HCT116 (cell line): ENCODE results near the gene EDN1. TPM values are rescaled to one million over a fixed set of nuclear protein-coding genes. Genes with fewer than 3 reads are reported as not detected.

ENCODE experiments used
- ATAC-seq: fragments of 200-7000 bp; cut with Tn5 transposase; 2 replicates; pipeline ENCODE4 v1.9.1; 2020; ENCODE audit warnings: mild to moderate bottlenecking, moderate library complexity
- BruUV-seq: library from RNA; stranded (reverse); fragments of 400-500 nt; replicated peaks from 2 replicates; lab custom pipeline; 2021; lab: Mats Ljungman, UMichigan
- CTCF ChIA-PET: fragments of 300-600 bp; sonication (Branson Sonifier 250); formaldehyde crosslinking; loops from one replicate; lab custom pipeline; 2021; ENCODE audit warnings: antibody characterized with exemption; lab: Charles Lee
- POLR2A ChIA-PET: fragments of 300-600, 350-600 bp; sonication (Branson Sonifier 250); formaldehyde crosslinking; loops from one replicate; lab custom pipeline; 2021; ENCODE audit warnings: antibody characterized with exemption; lab: Charles Lee
- RAD21 ChIA-PET, 2 experiments: fragments of 300-600 bp; sonication (Branson Sonifier 250); formaldehyde crosslinking; loops; one replicate each; lab custom pipeline; 2023; ENCODE audit warnings: low total read pairs in 2 of 2; ENCODE audit not compliant: uncharacterized antibody in 2 of 2, unreplicated experiment in 2 of 2, low non-redundant PET in 1 of 2; lab: Charles Lee
- DNase-seq: peaks from one replicate; pipeline ENCODE4 v3.0.0-alpha.2; 2010; ENCODE audit warnings: low read depth, low spot score
- H2AFZ ChIP-seq: fragments of 200-600 bp; shearing (Covaris generic), sonication (generic); 2 replicates; pipeline ENCODE4 v1.6.1; 2017; ENCODE audit warnings: low read depth, mixed run types, mixed read lengths, antibody characterized with exemption, low read length; ENCODE audit not compliant: poor library complexity, severe bottlenecking
- H3K27ac ChIP-seq: 2 replicates; pipeline ENCODE4 v1.5.1; 2012; ENCODE audit warnings: low read depth, low read length
- H3K27me3 ChIP-seq: fragments of 200-600 bp; sonication (generic); 2 replicates; pipeline ENCODE4 v1.6.1; 2016; ENCODE audit warnings: mixed run types, low read length, mixed read lengths; ENCODE audit not compliant: insufficient read depth
- H3K36me3 ChIP-seq, 2 experiments: fragments of 200-500 bp in 1 of 2; fragments of 200-600 bp in 1 of 2; sonication (Bioruptor generic) in 1 of 2; sonication (generic) in 1 of 2; 2 replicates each; pipeline versions ENCODE4 v1.5.1 to v1.6.1; 2014 to 2016; ENCODE audit warnings: low read length in 2 of 2, inconsistent platforms in 1 of 2, mixed read lengths in 1 of 2, mixed run types in 1 of 2; ENCODE audit not compliant: insufficient read depth in 2 of 2, control insufficient read depth in 1 of 2
- H3K4me1 ChIP-seq, 2 experiments: fragments of 200-600 bp in 1 of 2; sonication (generic) in 1 of 2; 2 replicates each; pipeline versions ENCODE4 v1.5.1 to v1.6.1; 2012 to 2017; ENCODE audit warnings: low read length in 2 of 2, inconsistent platforms in 1 of 2, mild to moderate bottlenecking in 1 of 2, mixed read lengths in 1 of 2, mixed run types in 1 of 2, moderate library complexity in 1 of 2; ENCODE audit not compliant: insufficient read depth in 2 of 2, control insufficient read depth in 1 of 2
- H3K4me2 ChIP-seq: fragments of 200-600 bp; sonication (generic); 2 replicates; pipeline ENCODE4 v1.6.1; 2017; ENCODE audit warnings: mixed run types, low read length, mixed read lengths
- H3K4me3 ChIP-seq, 2 experiments: fragments of 200-600 bp in 1 of 2; sonication (generic) in 1 of 2; replicated peaks in 1 of 2; 2 replicates each; pipeline ENCODE4 v1.5.1; 2011 to 2016; ENCODE audit warnings: low read length in 2 of 2, control low read depth in 1 of 2, low read depth in 1 of 2, mild to moderate bottlenecking in 1 of 2, mixed read lengths in 1 of 2, mixed run types in 1 of 2
- H3K79me2 ChIP-seq: fragments of 200-600 bp; sonication (generic); 2 replicates; pipeline ENCODE4 v1.6.1; 2017; ENCODE audit warnings: mild to moderate bottlenecking, mixed run types, low read length, moderate library complexity, mixed read lengths; ENCODE audit not compliant: insufficient read depth
- H3K9ac ChIP-seq: fragments of 200-600 bp; sonication (generic); 2 replicates; pipeline ENCODE4 v1.6.1; 2016; ENCODE audit warnings: low read length, mixed read lengths
- H3K9me2 ChIP-seq: fragments of 200-600 bp; sonication (generic), shearing (Covaris generic); 2 replicates; pipeline ENCODE4 v1.6.1; 2017; ENCODE audit warnings: mixed run types, mild to moderate bottlenecking, moderate library complexity; ENCODE audit not compliant: insufficient read depth
- H3K9me3 ChIP-seq, 2 experiments: fragments of 200-500 bp in 1 of 2; fragments of 200-600 bp in 1 of 2; sonication (Bioruptor generic) in 1 of 2; sonication (generic) in 1 of 2; 2 replicates each; pipeline ENCODE4 v1.6.1; 2014 to 2017; ENCODE audit warnings: low read length in 2 of 2, mixed read lengths in 2 of 2, inconsistent platforms in 1 of 2, low read depth in 1 of 2, mild to moderate bottlenecking in 1 of 2, mixed run types in 1 of 2, moderate library complexity in 1 of 2; ENCODE audit not compliant: control insufficient read depth in 1 of 2, insufficient read depth in 1 of 2
- H4K20me1 ChIP-seq: fragments of 200-600 bp; sonication (generic), shearing (Covaris generic); 2 replicates; pipeline ENCODE4 v1.6.1; 2017; ENCODE audit warnings: mixed run types, mild to moderate bottlenecking, moderate library complexity; ENCODE audit not compliant: insufficient read depth
- CBX3 ChIP-seq: IDR thresholded peaks from 2 replicates; pipeline ENCODE4 v1.6.1; 2012; ENCODE audit warnings: low read depth
- CEBPB ChIP-seq: IDR thresholded peaks from 2 replicates; pipeline ENCODE4 v1.6.1; 2012; ENCODE audit warnings: low read depth
- EGR1 ChIP-seq: IDR thresholded peaks from 2 replicates; pipeline ENCODE4 v1.6.1; 2012; ENCODE audit warnings: low read depth
- EZH2 ChIP-seq: fragments of 200-600 bp; sonication (generic); IDR thresholded peaks from 2 replicates; pipeline ENCODE4 v1.6.1; 2017; ENCODE audit warnings: antibody characterized with exemption, mixed run types
- POLR2AphosphoS5 ChIP-seq: IDR thresholded peaks from 2 replicates; pipeline ENCODE4 v1.6.1; 2011; ENCODE audit warnings: mild to moderate bottlenecking, low read depth, low read length, moderate library complexity
- RAD21 ChIP-seq: IDR thresholded peaks from 2 replicates; pipeline ENCODE4 v1.6.1; 2012; ENCODE audit warnings: low read depth, mild to moderate bottlenecking
- SP1 ChIP-seq: IDR thresholded peaks from 2 replicates; pipeline ENCODE4 v1.6.1; 2012; ENCODE audit warnings: low read depth
- SRF ChIP-seq: IDR thresholded peaks from 2 replicates; pipeline ENCODE4 v1.6.1; 2012; ENCODE audit warnings: low read depth
- ZFX ChIP-seq: fragments of 450-650 bp; IDR thresholded peaks from 2 replicates; pipeline ENCODE4 v1.6.1; 2017
- ZNF274 ChIP-seq: fragments of 200-500 bp; sonication (Bioruptor generic); IDR thresholded peaks from 2 replicates; pipeline ENCODE4 v1.6.1; 2014; ENCODE audit warnings: mild to moderate bottlenecking, low read depth, low read length, inconsistent platforms
- intact Hi-C: fragments of 100-400 bp; cut with micrococcal nuclease; formaldehyde crosslinking; loops from 2 replicates; pipeline ENCODE4 v1.10.0; 2022
- total RNA-seq: library from RNA; stranded (reverse); gene quantifications from one replicate; pipeline ENCODE4 v1.2.1, GENCODE V29; 2021; ENCODE audit not compliant: unreplicated experiment
- TF ChIP-seq, protein P1 (sequence below): IDR thresholded peaks from 2 replicates; pipeline ENCODE4 v1.6.1; 2012
- TF ChIP-seq, protein P2 (sequence below): IDR thresholded peaks from 2 replicates; pipeline ENCODE4 v1.6.1; 2012; ENCODE audit warnings: low read depth

The EDN1 gene
- total RNA-seq, 1 experiment from 2014 or later = 0.22 TPM

GRCh38 chr6:12343122-12343439 lies 52.9 kb downstream of the EDN1 start:
- ATAC-seq (no peak), DNase-seq (no peak)
- POLR2A ChIA-PET = no interaction called here
- Histone ChIP-seq H4K20me1 (no peaks in the 10 kb centered on the region), H3K4me2 (no peak overlapping the region), H3K9me3 (no peaks in the 10 kb centered on the region), H3K4me1 (peaks cover 0 to 22% of the 10 kb centered on the region in 2 experiments; a peak in 3 of 4 replicates), H3K36me3 (no peaks in the 10 kb centered on the region), H3K9ac (no peak overlapping the region), H3K27ac (no peak overlapping the region), H2AFZ (no peak overlapping the region), H3K79me2 (no peaks in the 10 kb centered on the region), H3K9me2 (no peaks in the 10 kb centered on the region), H3K4me3 (no peak overlapping the region), H3K27me3 (no peaks in the 10 kb centered on the region)
- no TSS peak for BruUV-seq
- RAD21 ChIA-PET = no interaction called here
- intact Hi-C loops = no loop called here
- CTCF ChIA-PET = no interaction called here
- TF ChIP-seq ZNF274 = no peak

DNA sequence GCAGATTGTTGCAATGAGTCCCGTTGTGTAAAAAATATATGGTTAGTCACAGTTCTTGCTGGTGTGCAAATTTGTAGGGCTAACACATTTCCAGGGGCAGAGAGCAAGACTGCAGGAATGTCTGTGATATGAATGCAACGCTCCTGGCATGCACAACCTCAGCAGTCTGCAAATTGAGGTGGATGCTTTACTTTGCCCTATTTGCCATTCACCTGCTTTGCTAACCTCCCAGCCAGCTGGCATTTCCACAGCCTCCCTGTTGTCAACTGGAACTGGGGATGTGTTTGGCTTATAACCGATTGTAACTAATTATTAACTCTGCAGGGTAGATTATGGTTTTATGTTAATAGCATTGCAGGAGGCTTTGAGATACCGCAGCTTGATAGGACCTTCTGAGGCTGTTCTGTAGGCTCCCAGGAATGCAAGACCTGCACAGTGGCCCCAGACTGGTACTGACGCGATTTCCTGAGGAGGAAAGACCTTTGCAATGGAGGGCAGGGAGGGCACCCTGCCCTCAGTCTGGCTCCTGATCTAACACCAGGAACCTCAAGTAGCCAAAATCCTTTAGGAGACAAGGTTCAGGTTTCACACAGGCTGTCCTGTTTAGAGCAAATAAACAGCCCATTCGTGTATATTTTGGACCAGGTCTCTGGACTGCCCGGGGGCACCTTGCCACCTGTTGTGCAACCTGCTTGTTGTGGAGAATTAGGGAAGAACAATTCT lies 53.4 kb downstream of the EDN1 start:
- POLR2A ChIA-PET = no interaction called here

More for the DNA sequence above, 53.4 kb downstream of the EDN1 start:
- Histone ChIP-seq H3K4me2 (no peak overlapping the region), H3K79me2 (no peaks in the 10 kb centered on the region), H3K27ac (no peak overlapping the region), H2AFZ (no peak overlapping the region), H3K9me2 (no peaks in the 10 kb centered on the region), H4K20me1 (no peaks in the 10 kb centered on the region), H3K4me1 (peaks cover 3 to 27% of the 10 kb centered on the region in 2 experiments; a peak in 3 of 4 replicates), H3K27me3 (no peaks in the 10 kb centered on the region), H3K36me3 (no peaks in the 10 kb centered on the region), H3K4me3 (no peak overlapping the region), H3K9me3 (no peaks in the 10 kb centered on the region), H3K9ac (no peak overlapping the region)
- no TSS peak for BruUV-seq
- no peak for TF ChIP-seq ZFX
- TF ChIP-seq, protein P1, sequence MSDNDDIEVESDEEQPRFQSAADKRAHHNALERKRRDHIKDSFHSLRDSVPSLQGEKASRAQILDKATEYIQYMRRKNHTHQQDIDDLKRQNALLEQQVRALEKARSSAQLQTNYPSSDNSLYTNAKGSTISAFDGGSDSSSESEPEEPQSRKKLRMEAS = no peak
- no peak for TF ChIP-seq CEBPB
- no peak for TF ChIP-seq RAD21
- no peak for TF ChIP-seq SRF
- no peak for TF ChIP-seq SP1
- no peak for TF ChIP-seq CBX3
- TF ChIP-seq, protein P2, sequence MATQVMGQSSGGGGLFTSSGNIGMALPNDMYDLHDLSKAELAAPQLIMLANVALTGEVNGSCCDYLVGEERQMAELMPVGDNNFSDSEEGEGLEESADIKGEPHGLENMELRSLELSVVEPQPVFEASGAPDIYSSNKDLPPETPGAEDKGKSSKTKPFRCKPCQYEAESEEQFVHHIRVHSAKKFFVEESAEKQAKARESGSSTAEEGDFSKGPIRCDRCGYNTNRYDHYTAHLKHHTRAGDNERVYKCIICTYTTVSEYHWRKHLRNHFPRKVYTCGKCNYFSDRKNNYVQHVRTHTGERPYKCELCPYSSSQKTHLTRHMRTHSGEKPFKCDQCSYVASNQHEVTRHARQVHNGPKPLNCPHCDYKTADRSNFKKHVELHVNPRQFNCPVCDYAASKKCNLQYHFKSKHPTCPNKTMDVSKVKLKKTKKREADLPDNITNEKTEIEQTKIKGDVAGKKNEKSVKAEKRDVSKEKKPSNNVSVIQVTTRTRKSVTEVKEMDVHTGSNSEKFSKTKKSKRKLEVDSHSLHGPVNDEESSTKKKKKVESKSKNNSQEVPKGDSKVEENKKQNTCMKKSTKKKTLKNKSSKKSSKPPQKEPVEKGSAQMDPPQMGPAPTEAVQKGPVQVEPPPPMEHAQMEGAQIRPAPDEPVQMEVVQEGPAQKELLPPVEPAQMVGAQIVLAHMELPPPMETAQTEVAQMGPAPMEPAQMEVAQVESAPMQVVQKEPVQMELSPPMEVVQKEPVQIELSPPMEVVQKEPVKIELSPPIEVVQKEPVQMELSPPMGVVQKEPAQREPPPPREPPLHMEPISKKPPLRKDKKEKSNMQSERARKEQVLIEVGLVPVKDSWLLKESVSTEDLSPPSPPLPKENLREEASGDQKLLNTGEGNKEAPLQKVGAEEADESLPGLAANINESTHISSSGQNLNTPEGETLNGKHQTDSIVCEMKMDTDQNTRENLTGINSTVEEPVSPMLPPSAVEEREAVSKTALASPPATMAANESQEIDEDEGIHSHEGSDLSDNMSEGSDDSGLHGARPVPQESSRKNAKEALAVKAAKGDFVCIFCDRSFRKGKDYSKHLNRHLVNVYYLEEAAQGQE = no peak
- no peak for TF ChIP-seq POLR2AphosphoS5
- no peak for TF ChIP-seq EZH2
- TF ChIP-seq EGR1 = no peak
- intact Hi-C loops = no loop called here
- CTCF ChIA-PET = no interaction called here
- DNase-seq = no peak
- ATAC-seq = no peak
- RAD21 ChIA-PET = no interaction called here
